CD4-positive, CD25-positive, alpha-beta regulatory T cell (primary cell): ENCODE data around the gene PNMA8C. TPM values are rescaled to one million over a fixed set of nuclear protein-coding genes. Genes with fewer than 3 reads are reported as not detected.

Experiments used
- ATAC-seq, 2 donors: fragments of 150-1000 bp; cut with Tn5 transposase; one replicate each; pipeline ENCODE4 v1.10.0; 2021; ENCODE audit warnings: low read depth in 2 of 2, moderate number of reproducible peaks in 2 of 2, moderate library complexity in 1 of 2
- DNase-seq, 3 donors: peaks; one replicate each; pipeline versions ENCODE4 v3.0.0 to v3.0.0-alpha.2; 2012 to 2022; ENCODE audit warnings: mixed read lengths in 1 of 3
- H3K27ac ChIP-seq: one replicate; pipeline ENCODE4 v1.7.0; 2013; ENCODE audit warnings: mild to moderate bottlenecking, low read length; ENCODE audit not compliant: insufficient read depth, poor library complexity, severe bottlenecking
- H3K27me3 ChIP-seq: one replicate; pipeline ENCODE4 v1.7.0; 2013; ENCODE audit warnings: low read length; ENCODE audit not compliant: control insufficient read depth, insufficient read depth
- H3K36me3 ChIP-seq: one replicate; pipeline ENCODE4 v1.7.0; 2013; ENCODE audit warnings: mild to moderate bottlenecking, low read length, moderate library complexity; ENCODE audit not compliant: control insufficient read depth, insufficient read depth
- H3K4me1 ChIP-seq: 2 replicates; pipeline ENCODE4 v1.7.0; 2013; ENCODE audit warnings: mild to moderate bottlenecking, low read length; ENCODE audit not compliant: insufficient read depth, control insufficient read depth, poor library complexity, severe bottlenecking
- H3K4me3 ChIP-seq: one replicate; pipeline ENCODE4 v1.7.0; 2013; ENCODE audit warnings: low read depth, mild to moderate bottlenecking, low read length, moderate library complexity
- H3K9me3 ChIP-seq, 2 experiments: 1 replicate in 1 of 2; 2 replicates in 1 of 2; pipeline ENCODE4 v1.7.0; 2013; ENCODE audit warnings: low read length in 2 of 2, mild to moderate bottlenecking in 1 of 2, moderate library complexity in 1 of 2; ENCODE audit not compliant: control insufficient read depth in 2 of 2
- H3K27ac Mint-ChIP-seq, 3 donors: one replicate each; pipeline ENCODE4 v1.8.0; 2020 to 2022; ENCODE audit warnings: mild to moderate bottlenecking in 3 of 3, mixed read lengths in 3 of 3, moderate library complexity in 2 of 3
- H3K27me3 Mint-ChIP-seq: one replicate; pipeline ENCODE4 v1.8.0; 2022; ENCODE audit warnings: mild to moderate bottlenecking, mixed read lengths
- H3K36me3 Mint-ChIP-seq: one replicate; pipeline ENCODE4 v1.8.0; 2020; ENCODE audit warnings: mixed read lengths
- H3K4me1 Mint-ChIP-seq, 4 donors: one replicate each; pipeline ENCODE4 v1.8.0; 2020 to 2022; ENCODE audit warnings: mixed read lengths in 4 of 4, mild to moderate bottlenecking in 1 of 4
- H3K4me3 Mint-ChIP-seq, 4 donors: one replicate each; pipeline ENCODE4 v1.8.0; 2020 to 2022; ENCODE audit warnings: mild to moderate bottlenecking in 4 of 4, mixed read lengths in 4 of 4, moderate library complexity in 3 of 4
- H3K9me3 Mint-ChIP-seq, 7 donors: one replicate each; pipeline ENCODE4 v1.8.0; 2020 to 2022; ENCODE audit warnings: mixed read lengths in 7 of 7, mild to moderate bottlenecking in 3 of 7, moderate library complexity in 2 of 7
- polyA plus RNA-seq, 4 donors: library from polyadenylated mRNA; unstranded; fragments of 300-500 nt; fragmentation: Illumina TruSeq; gene quantifications; one replicate each; pipeline ENCODE4 v1.2.3, GENCODE V29; 2021
- total RNA-seq: library from RNA; stranded (reverse); gene quantifications from one replicate; pipeline ENCODE4 v1.2.3, GENCODE V29; 2022

Gene PNMA8C
- total and polyA plus RNA-seq, 5 donors from 2014 or later: not detected

GRCh38 chr19:46390121-46390858 is 38.4 kb downstream of the PNMA8C start:
- Mint-ChIP-seq H3K27me3 (no peaks in the 10 kb centered on the region), H3K9me3 (no peaks in the 10 kb centered on the region), H3K27ac (no peak overlapping the region), H3K4me1 (peaks cover 0 to 4% (median 0%) of the 10 kb centered on the region in 4 donors), H3K36me3 (peaks cover 49% of the 10 kb centered on the region), H3K4me3 (no peak overlapping the region)
- ATAC-seq (no peak), DNase-seq (no peak)
- Histone ChIP-seq H3K9me3 (no peaks in the 10 kb centered on the region), H3K4me3 (no peak overlapping the region), H3K27ac (no peak overlapping the region), H3K4me1 (no peaks in the 10 kb centered on the region), H3K36me3 (peaks cover 29% of the 10 kb centered on the region), H3K27me3 (no peaks in the 10 kb centered on the region)

DNA sequence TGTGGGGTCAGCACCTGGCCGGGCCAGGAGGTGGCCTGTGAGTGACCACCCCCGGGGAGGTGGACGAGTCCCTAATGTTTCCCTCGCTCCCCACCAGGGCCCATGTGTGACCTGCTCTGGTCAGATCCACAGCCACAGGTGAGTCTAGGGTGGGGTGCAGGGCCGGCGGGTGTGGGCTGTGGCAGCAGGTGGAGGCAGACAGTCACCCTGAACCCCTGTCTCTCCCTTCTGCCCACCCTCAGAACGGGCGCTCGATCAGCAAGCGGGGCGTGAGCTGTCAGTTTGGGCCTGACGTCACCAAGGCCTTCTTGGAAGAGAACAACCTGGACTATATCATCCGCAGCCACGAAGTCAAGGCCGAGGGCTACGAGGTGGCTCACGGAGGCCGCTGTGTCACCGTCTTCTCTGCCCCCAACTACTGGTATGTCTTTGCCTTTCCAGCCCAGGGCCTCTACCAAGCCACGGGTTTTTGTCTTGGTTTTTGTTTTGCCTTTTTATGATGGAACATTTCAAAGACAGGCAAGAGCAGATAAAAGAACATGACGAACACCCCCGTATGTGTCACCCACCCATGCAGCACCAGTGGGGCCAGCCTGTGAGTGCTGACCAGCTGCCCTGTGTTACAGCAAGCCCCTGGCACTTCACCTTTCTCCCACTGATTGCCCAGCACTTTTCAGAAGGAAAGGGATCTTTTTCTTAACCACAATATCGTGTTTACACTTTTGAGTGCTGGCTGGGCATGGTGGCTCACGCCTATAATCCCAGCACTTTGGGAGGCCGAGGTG is 40.2 kb downstream of the PNMA8C start:
- Histone ChIP-seq H3K36me3 (peaks cover 40% of the 10 kb centered on the region), H3K27ac (no peak overlapping the region), H3K4me1 (no peaks in the 10 kb centered on the region), H3K27me3 (no peaks in the 10 kb centered on the region), H3K9me3 (no peaks in the 10 kb centered on the region), H3K4me3 (no peak overlapping the region)
- H3K27ac Mint-ChIP-seq: no peak overlapping the region
- H3K4me1 Mint-ChIP-seq: peaks cover 0 to 2% (median 0%) of the 10 kb centered on the region in 4 donors
- ATAC-seq (no peak), DNase-seq (no peak)
- H3K36me3 Mint-ChIP-seq: peaks cover 53% of the 10 kb centered on the region
- H3K27me3 Mint-ChIP-seq: no peaks in the 10 kb centered on the region
- H3K4me3 Mint-ChIP-seq: no peak overlapping the region
- H3K9me3 Mint-ChIP-seq: no peaks in the 10 kb centered on the region

- no peaks in the 10 kb centered on the region for H3K9me3 Mint-ChIP-seq
- H3K4me3 Mint-ChIP-seq: no peak overlapping the region
- DNase-seq (no peak), ATAC-seq (no peak)
- H3K4me3 ChIP-seq: no peak overlapping the region
- no peaks in the 10 kb centered on the region for H3K27me3 ChIP-seq
- peaks cover 43% of the 10 kb centered on the region for H3K36me3 ChIP-seq
- H3K27ac Mint-ChIP-seq: no peak overlapping the region
- no peaks in the 10 kb centered on the region for H3K9me3 ChIP-seq
- H3K27me3 Mint-ChIP-seq: no peaks in the 10 kb centered on the region
- H3K4me1 Mint-ChIP-seq: peaks cover 0 to 2% (median 0%) of the 10 kb centered on the region in 4 donors
- H3K27ac ChIP-seq: no peak overlapping the region
- H3K36me3 Mint-ChIP-seq: peaks cover 50% of the 10 kb centered on the region
- no peaks in the 10 kb centered on the region for H3K4me1 ChIP-seq
Measured at GRCh38 chr19:46387713-46388130, 41.0 kb downstream of the PNMA8C start.

- ATAC-seq (no peak), DNase-seq (no peak)
- Mint-ChIP-seq H3K36me3 (peaks cover 50% of the 10 kb centered on the region), H3K4me1 (peaks cover 0 to 5% (median under 1%) of the 10 kb centered on the region in 4 donors), H3K9me3 (no peaks in the 10 kb centered on the region), H3K4me3 (no peak overlapping the region), H3K27ac (no peak overlapping the region), H3K27me3 (no peaks in the 10 kb centered on the region)
- Histone ChIP-seq H3K9me3 (no peaks in the 10 kb centered on the region), H3K36me3 (peaks cover 48% of the 10 kb centered on the region), H3K4me3 (no peak overlapping the region), H3K27me3 (no peaks in the 10 kb centered on the region), H3K4me1 (no peaks in the 10 kb centered on the region), H3K27ac (no peak overlapping the region)
Measured at GRCh38 chr19:46386996-46387712, 41.6 kb downstream of the PNMA8C start.

DNA sequence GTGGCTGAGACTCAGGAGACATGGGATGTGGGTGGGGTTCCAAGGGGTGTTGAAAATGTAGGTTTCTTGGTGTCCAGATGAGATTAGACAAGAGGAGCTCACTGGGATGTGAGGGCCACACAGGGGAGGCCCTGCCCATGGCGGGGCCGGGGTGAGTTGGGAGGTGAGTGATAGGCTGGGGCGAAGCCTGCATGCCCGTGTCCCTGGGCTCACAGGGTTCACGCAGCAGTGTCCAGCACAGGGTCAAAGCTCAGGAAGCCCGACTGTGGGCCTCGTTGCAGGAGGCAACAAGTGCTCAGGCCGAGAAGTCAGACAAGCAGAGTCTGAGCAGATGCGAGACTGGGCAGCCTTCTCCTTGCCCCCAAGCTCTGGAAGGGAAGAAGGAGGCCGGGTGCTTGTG is 42.6 kb downstream of the PNMA8C start:
- Histone ChIP-seq H3K9me3 (no peaks in the 10 kb centered on the region), H3K27ac (no peak overlapping the region), H3K27me3 (no peaks in the 10 kb centered on the region), H3K36me3 (peaks cover 52% of the 10 kb centered on the region), H3K4me3 (no peak overlapping the region), H3K4me1 (no peaks in the 10 kb centered on the region)
- Mint-ChIP-seq H3K36me3 (peaks cover 47% of the 10 kb centered on the region), H3K9me3 (no peaks in the 10 kb centered on the region), H3K4me1 (peaks cover 0 to 5% (median under 1%) of the 10 kb centered on the region in 4 donors), H3K27ac (peak overlapping the region in 1 of 3 donors; percentile 26), H3K27me3 (no peaks in the 10 kb centered on the region), H3K4me3 (no peak overlapping the region)
- ATAC-seq (no peak), DNase-seq (no peak)

- no peak overlapping the region for H3K4me3 Mint-ChIP-seq
- Histone ChIP-seq H3K27ac (no peak overlapping the region), H3K4me3 (no peak overlapping the region), H3K36me3 (peaks cover 50% of the 10 kb centered on the region), H3K4me1 (no peaks in the 10 kb centered on the region), H3K27me3 (no peaks in the 10 kb centered on the region), H3K9me3 (no peaks in the 10 kb centered on the region)
- no peak overlapping the region for H3K27ac Mint-ChIP-seq
- no peaks in the 10 kb centered on the region for H3K9me3 Mint-ChIP-seq
- peaks cover 0 to 6% (median 3%) of the 10 kb centered on the region in 4 donors for H3K4me1 Mint-ChIP-seq
- no peaks in the 10 kb centered on the region for H3K27me3 Mint-ChIP-seq
- DNase-seq: no peak
- peaks cover 50% of the 10 kb centered on the region for H3K36me3 Mint-ChIP-seq
- ATAC-seq: no peak
Measured at GRCh38 chr19:46385636-46386035, 43.1 kb downstream of the PNMA8C start.

DNA sequence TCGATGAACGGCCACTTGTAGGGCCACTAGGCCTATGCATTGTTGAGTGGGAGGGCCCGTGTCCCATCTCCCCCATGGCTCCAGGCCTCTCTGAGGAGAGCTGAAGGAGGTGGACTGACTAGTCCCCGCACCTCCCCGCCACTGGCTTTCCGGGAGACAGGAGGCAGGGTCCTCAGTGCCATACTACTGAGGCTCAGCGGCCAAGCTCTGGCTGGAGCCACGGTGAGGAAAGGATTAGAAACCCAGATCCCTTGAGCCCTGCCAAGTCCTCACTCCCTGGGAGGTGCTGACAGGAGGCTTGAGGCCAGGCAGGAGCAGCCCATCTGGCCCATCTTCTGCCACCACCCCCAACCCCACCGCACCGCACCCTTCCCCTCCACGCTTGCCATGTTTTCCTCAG is 44.3 kb downstream of the PNMA8C start:
- DNase-seq (no peak), ATAC-seq (no peak)
- Mint-ChIP-seq H3K9me3 (no peaks in the 10 kb centered on the region), H3K36me3 (peaks cover 53% of the 10 kb centered on the region), H3K27ac (no peak overlapping the region), H3K4me3 (no peak overlapping the region), H3K4me1 (peaks cover 0 to 14% (median 6%) of the 10 kb centered on the region in 4 donors), H3K27me3 (no peaks in the 10 kb centered on the region)
- no peaks in the 10 kb centered on the region for H3K27me3 ChIP-seq
- H3K4me3 ChIP-seq: no peak overlapping the region
- no peaks in the 10 kb centered on the region for H3K4me1 ChIP-seq
- peaks cover 58% of the 10 kb centered on the region for H3K36me3 ChIP-seq
- H3K27ac ChIP-seq: no peak overlapping the region
- H3K9me3 ChIP-seq: no peaks in the 10 kb centered on the region
